Loucy (cell line): ENCODE measurements around the gene CEP170.

ENCODE experiments used
- EZH2phosphoT487 ChIP-seq: fragments of 200-600 bp; IDR thresholded peaks from 2 replicates; pipeline ENCODE4 v1.6.1; 2018; ENCODE audit warnings: antibody characterized with exemption, mild to moderate bottlenecking, moderate library complexity, borderline replicate concordance
- TF ChIP-seq, protein P1 (sequence below): fragments of 200-600 bp; sonication (generic); conservative IDR thresholded peaks from 2 replicates; pipeline ENCODE4 v1.5.1; 2014; ENCODE audit warnings: mild to moderate bottlenecking, antibody characterized with exemption, low read length

DNA sequence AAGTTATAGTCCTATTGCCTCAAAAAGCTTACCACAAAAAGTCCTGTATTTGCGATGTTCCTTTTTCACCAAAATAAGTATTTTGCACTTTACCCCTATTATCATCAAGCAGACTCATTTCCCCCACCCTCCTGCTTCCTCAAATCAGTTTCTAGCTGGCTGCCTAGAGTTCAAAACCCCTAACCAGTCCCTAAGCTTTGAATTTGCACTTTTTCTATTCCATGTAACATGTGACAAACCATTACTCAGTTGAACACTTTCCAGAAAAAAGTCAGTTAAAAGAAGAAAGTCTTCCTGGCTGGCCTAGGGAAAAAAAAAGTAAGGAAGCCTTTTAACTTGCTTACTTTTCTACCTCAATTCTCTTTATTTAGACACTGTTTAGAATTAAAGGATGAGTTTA lies 8.2 kb downstream of the CEP170 start:
- TF ChIP-seq, protein P1, sequence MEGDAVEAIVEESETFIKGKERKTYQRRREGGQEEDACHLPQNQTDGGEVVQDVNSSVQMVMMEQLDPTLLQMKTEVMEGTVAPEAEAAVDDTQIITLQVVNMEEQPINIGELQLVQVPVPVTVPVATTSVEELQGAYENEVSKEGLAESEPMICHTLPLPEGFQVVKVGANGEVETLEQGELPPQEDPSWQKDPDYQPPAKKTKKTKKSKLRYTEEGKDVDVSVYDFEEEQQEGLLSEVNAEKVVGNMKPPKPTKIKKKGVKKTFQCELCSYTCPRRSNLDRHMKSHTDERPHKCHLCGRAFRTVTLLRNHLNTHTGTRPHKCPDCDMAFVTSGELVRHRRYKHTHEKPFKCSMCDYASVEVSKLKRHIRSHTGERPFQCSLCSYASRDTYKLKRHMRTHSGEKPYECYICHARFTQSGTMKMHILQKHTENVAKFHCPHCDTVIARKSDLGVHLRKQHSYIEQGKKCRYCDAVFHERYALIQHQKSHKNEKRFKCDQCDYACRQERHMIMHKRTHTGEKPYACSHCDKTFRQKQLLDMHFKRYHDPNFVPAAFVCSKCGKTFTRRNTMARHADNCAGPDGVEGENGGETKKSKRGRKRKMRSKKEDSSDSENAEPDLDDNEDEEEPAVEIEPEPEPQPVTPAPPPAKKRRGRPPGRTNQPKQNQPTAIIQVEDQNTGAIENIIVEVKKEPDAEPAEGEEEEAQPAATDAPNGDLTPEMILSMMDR, result no peak
- TF ChIP-seq EZH2phosphoT487, result no peak
